ENCODE data around the gene OS9. TPM values are rescaled to one million over a fixed set of nuclear protein-coding genes. Genes with fewer than 3 reads are reported as not detected.
"Not testable (repeated sequence)": the region's sequence is repeated elsewhere in the genome, so short reads cannot be mapped to it uniquely, and the experiment has no call there.

The OS9 gene, protein sequence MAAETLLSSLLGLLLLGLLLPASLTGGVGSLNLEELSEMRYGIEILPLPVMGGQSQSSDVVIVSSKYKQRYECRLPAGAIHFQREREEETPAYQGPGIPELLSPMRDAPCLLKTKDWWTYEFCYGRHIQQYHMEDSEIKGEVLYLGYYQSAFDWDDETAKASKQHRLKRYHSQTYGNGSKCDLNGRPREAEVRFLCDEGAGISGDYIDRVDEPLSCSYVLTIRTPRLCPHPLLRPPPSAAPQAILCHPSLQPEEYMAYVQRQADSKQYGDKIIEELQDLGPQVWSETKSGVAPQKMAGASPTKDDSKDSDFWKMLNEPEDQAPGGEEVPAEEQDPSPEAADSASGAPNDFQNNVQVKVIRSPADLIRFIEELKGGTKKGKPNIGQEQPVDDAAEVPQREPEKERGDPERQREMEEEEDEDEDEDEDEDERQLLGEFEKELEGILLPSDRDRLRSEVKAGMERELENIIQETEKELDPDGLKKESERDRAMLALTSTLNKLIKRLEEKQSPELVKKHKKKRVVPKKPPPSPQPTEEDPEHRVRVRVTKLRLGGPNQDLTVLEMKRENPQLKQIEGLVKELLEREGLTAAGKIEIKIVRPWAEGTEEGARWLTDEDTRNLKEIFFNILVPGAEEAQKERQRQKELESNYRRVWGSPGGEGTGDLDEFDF
- 72.6 and 120 TPM in 2 replicates for total RNA-seq (2014; rRNA removed; shearing (Covaris generic); ENCODE audit: low replicate concordance)

DNA sequence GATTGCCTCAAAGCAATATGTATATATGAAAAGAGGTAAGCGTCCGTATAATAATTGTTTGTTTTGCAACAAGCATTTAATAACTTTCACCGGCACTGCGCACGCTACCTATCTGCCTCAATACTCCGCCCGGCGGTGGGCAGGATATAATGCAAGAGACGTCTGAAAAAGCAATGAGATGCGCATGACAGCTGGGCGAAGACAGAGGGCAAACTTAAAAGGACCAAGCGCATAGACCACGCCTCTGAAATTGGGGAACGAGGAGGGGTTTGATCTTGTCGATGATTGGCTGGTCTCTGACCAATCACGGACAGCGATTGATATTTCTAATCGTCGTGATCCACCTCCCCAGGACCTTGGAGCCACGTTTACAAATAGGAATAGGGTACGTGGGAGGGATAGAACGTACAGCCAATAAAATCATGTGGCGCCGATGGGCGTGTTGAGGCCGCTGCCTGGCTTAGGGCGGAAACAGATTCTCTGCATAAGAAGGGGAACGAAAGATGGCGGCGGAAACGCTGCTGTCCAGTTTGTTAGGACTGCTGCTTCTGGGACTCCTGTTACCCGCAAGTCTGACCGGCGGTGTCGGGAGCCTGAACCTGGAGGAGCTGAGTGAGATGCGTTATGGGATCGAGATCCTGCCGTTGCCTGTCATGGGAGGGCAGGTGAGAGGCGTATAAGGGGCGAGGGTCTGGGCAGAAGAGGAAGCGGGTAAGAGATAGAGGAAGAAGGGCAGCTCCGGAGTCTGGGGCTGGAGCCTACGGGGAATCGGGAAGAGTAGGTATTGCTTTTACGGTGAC lies at the start of gene OS9:
Gene OS9, plus strand, starts transcription at position 474 of the 800 bp plus-strand sequence. Its CDS starts 30 bp downstream, at position 504.
- H3K27me3 ChIP-seq (ENCODE audit: low read length) = no peaks in the 10 kb centered on the region
- H3K4me1 ChIP-seq (ENCODE audit: low read length) = peaks cover 14% of the 10 kb centered on the region
- peak within 1 kb of the TSS; percentile 87 for H3K9ac ChIP-seq (ENCODE audit: low read length)
- peak within 1 kb of the TSS; percentile 35; the same call in 1 of the 2 replicates for H3K27ac ChIP-seq (ENCODE audit: low read length)
- H3K4me2 ChIP-seq (ENCODE audit: low read depth, low read length, poor library complexity, severe bottlenecking) = peak within 1 kb of the TSS; percentile 91
- H2AFZ ChIP-seq (ENCODE audit: low read length) = peak within 1 kb of the TSS; percentile 97
- H3K36me3 ChIP-seq (ENCODE audit: insufficient read depth, low read length) = peaks cover 20% of the 10 kb centered on the region; the same call in 1 of the 2 replicates
- H3K9me3 ChIP-seq (ENCODE audit: low read length) = no peaks in the 10 kb centered on the region
- H4K20me1 ChIP-seq (ENCODE audit: insufficient read depth, low read depth, low read length) = no peaks in the 10 kb centered on the region
- H3K9me2 ChIP-seq (replicated peaks; ENCODE audit: insufficient read depth, low read length) = no peaks in the 10 kb centered on the region
- peak within 1 kb of the TSS; percentile 95 for H3K4me3 ChIP-seq (ENCODE audit: low read length)
- H3K79me2 ChIP-seq (ENCODE audit: low read length) = peaks cover 24% of the 10 kb centered on the region
- peak; percentile 99 for DNase-seq

- not testable (repeated sequence) for H3K4me2 ChIP-seq (ENCODE audit: low read depth, low read length, poor library complexity, severe bottlenecking); H3K79me2 ChIP-seq (ENCODE audit: low read length); H3K36me3 ChIP-seq (ENCODE audit: insufficient read depth, low read length); H2AFZ ChIP-seq (ENCODE audit: low read length); H3K27me3 ChIP-seq (ENCODE audit: low read length); H4K20me1 ChIP-seq (ENCODE audit: insufficient read depth, low read depth, low read length); H3K4me1 ChIP-seq (ENCODE audit: low read length); H3K9me3 ChIP-seq (ENCODE audit: low read length); H3K27ac ChIP-seq (ENCODE audit: low read length); H3K9me2 ChIP-seq (replicated peaks; ENCODE audit: insufficient read depth, low read length); H3K9ac ChIP-seq (ENCODE audit: low read length); H3K4me3 ChIP-seq (ENCODE audit: low read length)
- DNase-seq = peak; percentile 63
Measured at GRCh38 chr12:57645990-57646658, 47.8 kb upstream of the OS9 start.

DNA sequence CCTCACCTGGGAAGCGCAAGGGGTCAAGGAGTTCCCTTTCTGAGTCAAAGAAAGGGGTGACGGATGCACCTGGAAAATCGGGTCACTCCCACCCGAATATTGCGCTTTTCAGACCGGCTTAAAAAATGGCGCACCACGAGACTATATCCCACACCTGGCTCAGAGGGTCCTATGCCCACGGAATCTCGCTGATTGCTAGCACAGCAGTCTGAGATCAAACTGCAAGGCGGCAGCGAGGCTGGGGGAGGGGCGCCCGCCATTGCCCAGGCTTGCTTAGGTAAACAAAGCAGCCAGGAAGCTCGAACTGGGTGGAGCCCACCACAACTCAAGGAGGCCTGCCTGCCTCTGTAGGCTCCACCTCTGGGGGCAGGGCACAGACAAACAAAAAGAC lies 47.3 kb upstream of the OS9 start:
- H4K20me1 ChIP-seq (ENCODE audit: insufficient read depth, low read depth, low read length); H3K4me3 ChIP-seq (ENCODE audit: low read length); H3K9ac ChIP-seq (ENCODE audit: low read length); H3K36me3 ChIP-seq (ENCODE audit: insufficient read depth, low read length); H3K79me2 ChIP-seq (ENCODE audit: low read length); H2AFZ ChIP-seq (ENCODE audit: low read length); DNase-seq; H3K27ac ChIP-seq (ENCODE audit: low read length); H3K27me3 ChIP-seq (ENCODE audit: low read length); H3K9me2 ChIP-seq (replicated peaks; ENCODE audit: insufficient read depth, low read length); H3K4me1 ChIP-seq (ENCODE audit: low read length); H3K4me2 ChIP-seq (ENCODE audit: low read depth, low read length, poor library complexity, severe bottlenecking); H3K9me3 ChIP-seq (ENCODE audit: low read length): not testable (repeated sequence)

GRCh38 chr12:57654042-57654441 lies 39.9 kb upstream of the OS9 start:
- Histone ChIP-seq H3K4me3 (ENCODE audit: low read length) (no peak overlapping the region), H3K9me3 (ENCODE audit: low read length) (no peaks in the 10 kb centered on the region), H4K20me1 (ENCODE audit: insufficient read depth, low read depth, low read length) (no peaks in the 10 kb centered on the region), H3K27me3 (ENCODE audit: low read length) (no peaks in the 10 kb centered on the region), H3K9me2 (replicated peaks; ENCODE audit: insufficient read depth, low read length) (no peaks in the 10 kb centered on the region), H3K27ac (ENCODE audit: low read length) (no peak overlapping the region), H3K4me1 (ENCODE audit: low read length) (no peaks in the 10 kb centered on the region), H3K36me3 (ENCODE audit: insufficient read depth, low read length) (no peaks in the 10 kb centered on the region), H2AFZ (ENCODE audit: low read length) (no peak overlapping the region), H3K79me2 (ENCODE audit: low read length) (no peaks in the 10 kb centered on the region), H3K9ac (ENCODE audit: low read length) (no peak overlapping the region), H3K4me2 (ENCODE audit: low read depth, low read length, poor library complexity, severe bottlenecking) (no peak overlapping the region)
- DNase-seq = peak; percentile 36

DNA sequence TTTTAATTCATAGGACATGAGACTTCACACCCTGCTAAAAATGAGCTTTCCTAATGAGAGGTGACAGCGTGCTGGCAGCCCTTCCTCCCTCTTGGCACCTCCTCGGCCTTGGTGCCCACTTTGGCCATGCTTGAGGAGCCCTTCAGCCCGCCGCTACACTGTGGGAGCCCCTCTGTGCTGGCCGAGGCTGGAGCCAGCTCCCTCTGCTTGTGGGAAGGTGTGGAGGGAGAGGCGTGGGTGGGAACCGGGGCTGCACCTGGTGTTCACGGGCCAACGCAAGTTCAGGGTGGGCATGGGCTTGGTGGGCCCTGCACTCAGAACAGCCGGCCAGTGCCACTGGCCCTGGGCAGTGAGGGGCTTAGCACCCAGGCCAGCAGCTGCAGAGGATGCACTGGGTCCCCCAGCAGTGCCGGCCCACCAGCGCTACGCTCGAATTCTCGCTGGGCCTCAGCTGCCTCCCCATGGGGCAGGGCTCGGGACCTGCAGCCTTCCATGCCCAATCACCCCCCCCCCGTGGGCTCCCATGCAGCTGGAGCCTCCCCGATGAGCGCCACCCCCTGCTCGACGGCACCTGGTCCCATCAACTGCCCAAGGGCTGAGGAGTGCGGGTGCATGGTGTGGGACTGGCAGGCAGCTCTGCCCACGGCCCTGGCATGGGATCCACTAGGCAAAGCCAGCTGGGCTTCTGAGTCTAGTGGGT lies 38.2 kb upstream of the OS9 start:
- no peaks in the 10 kb centered on the region for H3K79me2 ChIP-seq (ENCODE audit: low read length)
- no peak overlapping the region for H3K4me2 ChIP-seq (ENCODE audit: low read depth, low read length, poor library complexity, severe bottlenecking)
- H3K36me3 ChIP-seq (ENCODE audit: insufficient read depth, low read length) = no peaks in the 10 kb centered on the region
- no peaks in the 10 kb centered on the region for H3K9me2 ChIP-seq (replicated peaks; ENCODE audit: insufficient read depth, low read length)
- H3K9me3 ChIP-seq (ENCODE audit: low read length) = no peaks in the 10 kb centered on the region; the same call in 1 of the 2 replicates
- no peaks in the 10 kb centered on the region for H3K4me1 ChIP-seq (ENCODE audit: low read length)
- no peak overlapping the region for H3K27ac ChIP-seq (ENCODE audit: low read length)
- no peaks in the 10 kb centered on the region for H4K20me1 ChIP-seq (ENCODE audit: insufficient read depth, low read depth, low read length)
- H3K4me3 ChIP-seq (ENCODE audit: low read length) = no peak overlapping the region
- H3K27me3 ChIP-seq (ENCODE audit: low read length) = no peaks in the 10 kb centered on the region
- no peak overlapping the region for H2AFZ ChIP-seq (ENCODE audit: low read length)
- H3K9ac ChIP-seq (ENCODE audit: low read length) = no peak overlapping the region
- no peak for DNase-seq

GRCh38 chr12:57656408-57656807 lies 37.5 kb upstream of the OS9 start:
- not testable (repeated sequence) for H3K4me3 ChIP-seq (ENCODE audit: low read length); H3K27me3 ChIP-seq (ENCODE audit: low read length); H4K20me1 ChIP-seq (ENCODE audit: insufficient read depth, low read depth, low read length); H3K9me3 ChIP-seq (ENCODE audit: low read length); H3K9me2 ChIP-seq (replicated peaks; ENCODE audit: insufficient read depth, low read length); H3K9ac ChIP-seq (ENCODE audit: low read length); H3K4me1 ChIP-seq (ENCODE audit: low read length); H3K4me2 ChIP-seq (ENCODE audit: low read depth, low read length, poor library complexity, severe bottlenecking); H2AFZ ChIP-seq (ENCODE audit: low read length); H3K79me2 ChIP-seq (ENCODE audit: low read length); H3K27ac ChIP-seq (ENCODE audit: low read length); H3K36me3 ChIP-seq (ENCODE audit: insufficient read depth, low read length)
- peak; percentile 44 for DNase-seq

DNA sequence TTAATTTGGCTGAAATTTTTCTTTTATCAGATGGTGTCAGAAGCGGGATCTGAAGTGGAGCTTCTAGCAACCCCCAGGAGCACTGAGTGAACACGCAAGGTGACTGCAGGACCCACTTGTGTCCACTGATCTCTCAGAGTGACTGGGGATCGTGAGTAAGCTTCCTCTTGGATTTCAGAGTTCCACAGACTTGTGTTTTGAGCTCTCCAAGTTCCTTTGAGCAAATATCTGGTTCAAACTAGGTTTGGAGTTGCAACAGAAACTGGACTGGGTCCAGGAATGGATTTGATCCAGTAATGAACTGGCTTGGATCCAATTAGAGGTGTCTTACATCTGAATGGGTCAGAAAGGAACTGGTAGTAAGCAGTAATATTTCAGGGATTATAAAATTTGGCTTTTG lies 36.2 kb upstream of the OS9 start:
- H3K79me2 ChIP-seq (ENCODE audit: low read length) = no peaks in the 10 kb centered on the region
- H3K27ac ChIP-seq (ENCODE audit: low read length) = no peak overlapping the region
- H3K36me3 ChIP-seq (ENCODE audit: insufficient read depth, low read length) = no peaks in the 10 kb centered on the region
- peaks cover 7% of the 10 kb centered on the region for H3K9me3 ChIP-seq (ENCODE audit: low read length)
- H3K4me1 ChIP-seq (ENCODE audit: low read length) = no peaks in the 10 kb centered on the region
- H3K27me3 ChIP-seq (ENCODE audit: low read length) = no peaks in the 10 kb centered on the region
- no peaks in the 10 kb centered on the region for H4K20me1 ChIP-seq (ENCODE audit: insufficient read depth, low read depth, low read length)
- no peaks in the 10 kb centered on the region for H3K9me2 ChIP-seq (replicated peaks; ENCODE audit: insufficient read depth, low read length)
- DNase-seq = peak; percentile 25
- H3K4me3 ChIP-seq (ENCODE audit: low read length) = no peak overlapping the region
- H3K4me2 ChIP-seq (ENCODE audit: low read depth, low read length, poor library complexity, severe bottlenecking) = no peak overlapping the region
- H2AFZ ChIP-seq (ENCODE audit: low read length) = no peak overlapping the region
- no peak overlapping the region for H3K9ac ChIP-seq (ENCODE audit: low read length)
